Fibroblast of peridontal ligament (primary cell): Measurements from ENCODE around the gene HPS6.
A peak's percentile ranks its signal among the peaks of the same experiment; 100 is the strongest.

Source experiments
- DNase-seq: peaks from one replicate; pipeline ENCODE4 v3.0.0-alpha.2; 2010; ENCODE audit errors: extremely low read depth

The HPS6 gene

GRCh38 chr10:102069071-102069470, 3.9 kb downstream of the HPS6 start:
- no peak for DNase-seq

- peak; percentile 83 for DNase-seq
Measured at GRCh38 chr10:102072673-102073527, 7.8 kb downstream of the HPS6 start.

GRCh38 chr10:102083541-102083940, 18.4 kb downstream of the HPS6 start:
- DNase-seq, result no peak

GRCh38 chr10:102085336-102085735, 20.2 kb downstream of the HPS6 start:
- no peak for DNase-seq

- DNase-seq, result no peak
Measured at GRCh38 chr10:102086196-102086595, 21.0 kb downstream of the HPS6 start.

- DNase-seq, result no peak
Measured at GRCh38 chr10:102090772-102091171, 25.6 kb downstream of the HPS6 start.

- no peak for DNase-seq
Measured at GRCh38 chr10:102096449-102096848, 31.3 kb downstream of the HPS6 start.

- DNase-seq, result no peak
Measured at GRCh38 chr10:102101152-102101551, 36.0 kb downstream of the HPS6 start.

- no peak for DNase-seq
Measured at GRCh38 chr10:102102421-102102820, 37.3 kb downstream of the HPS6 start.

GRCh38 chr10:102106998-102107397, 41.8 kb downstream of the HPS6 start:
- DNase-seq, result no peak

GRCh38 chr10:102109166-102110116, 44.3 kb downstream of the HPS6 start:
- DNase-seq, result no peak

- DNase-seq, result no peak
Measured at GRCh38 chr10:102111276-102111675, 46.1 kb downstream of the HPS6 start.

- DNase-seq, result no peak
Measured at GRCh38 chr10:102112210-102112817, 47.2 kb downstream of the HPS6 start.

GRCh38 chr10:102113261-102113955, 48.3 kb downstream of the HPS6 start:
- DNase-seq, result no peak

- no peak for DNase-seq
Measured at GRCh38 chr10:102113956-102114857, 49.1 kb downstream of the HPS6 start.

- DNase-seq, result peak; percentile 60
Measured at GRCh38 chr10:102114861-102115618, 49.9 kb downstream of the HPS6 start.

- DNase-seq, result no peak
Measured at GRCh38 chr10:102115775-102116174, 50.6 kb downstream of the HPS6 start.

- no peak for DNase-seq
Measured at GRCh38 chr10:102116656-102117055, 51.5 kb downstream of the HPS6 start.
